ENCODE results near the gene PLEKHA6.
"Not testable (repeated sequence)": the region's sequence is repeated elsewhere in the genome, so short reads cannot be mapped to it uniquely, and the experiment has no call there.

The PLEKHA6 gene

GRCh38 chr1:204257446-204257845 is 102.3 kb downstream of the PLEKHA6 start:
- Histone ChIP-seq H3K27ac (no peak overlapping the region), H3K4me3 (no peak overlapping the region)

- Histone ChIP-seq H3K27ac (no peak overlapping the region), H3K4me3 (no peak overlapping the region)
Observed at GRCh38 chr1:204256531-204256930, 103.2 kb downstream of the PLEKHA6 start.

GRCh38 chr1:204255966-204256365 is 103.8 kb downstream of the PLEKHA6 start:
- Histone ChIP-seq H3K4me3 (no peak overlapping the region), H3K27ac (peak overlapping the region in 1 of 21 experiments; percentile 3)

GRCh38 chr1:204255225-204255624 is 104.5 kb downstream of the PLEKHA6 start:
- Histone ChIP-seq H3K4me3 (no peak overlapping the region), H3K27ac (no peak overlapping the region)

- no peak overlapping the region for H3K27ac ChIP-seq
- no peak overlapping the region for H3K4me3 ChIP-seq
Observed at GRCh38 chr1:204254031-204254661, 105.6 kb downstream of the PLEKHA6 start.

- no peak overlapping the region for H3K27ac ChIP-seq
- H3K4me3 ChIP-seq, result no peak overlapping the region
Observed at GRCh38 chr1:204251926-204252689, 107.6 kb downstream of the PLEKHA6 start.

GRCh38 chr1:204251286-204251685 is 108.4 kb downstream of the PLEKHA6 start:
- no peak overlapping the region for H3K4me3 ChIP-seq
- H3K27ac ChIP-seq, result no peak overlapping the region

GRCh38 chr1:204250428-204251030 is 109.2 kb downstream of the PLEKHA6 start:
- no peak overlapping the region for H3K4me3 ChIP-seq
- no peak overlapping the region for H3K27ac ChIP-seq

GRCh38 chr1:204249736-204250427 is 109.8 kb downstream of the PLEKHA6 start:
- H3K4me3 ChIP-seq, result no peak overlapping the region
- H3K27ac ChIP-seq, result no peak overlapping the region

GRCh38 chr1:204248954-204249353 is 110.8 kb downstream of the PLEKHA6 start:
- no peak overlapping the region for H3K27ac ChIP-seq

GRCh38 chr1:204246876-204247275 is 112.9 kb downstream of the PLEKHA6 start:
- H3K27ac ChIP-seq, result no peak overlapping the region

More at GRCh38 chr1:204248954-204249353, 110.8 kb downstream of the PLEKHA6 start:
- no peak overlapping the region for H3K4me3 ChIP-seq

GRCh38 chr1:204242920-204243319 is 116.8 kb downstream of the PLEKHA6 start:
- no peak overlapping the region for H3K4me3 ChIP-seq
- no peak overlapping the region for H3K27ac ChIP-seq

More at GRCh38 chr1:204246876-204247275, 112.9 kb downstream of the PLEKHA6 start:
- no peak overlapping the region for H3K4me3 ChIP-seq

- Histone ChIP-seq H3K4me3 (no peak overlapping the region), H3K27ac (no peak overlapping the region)
Observed at GRCh38 chr1:204241914-204242313, 117.8 kb downstream of the PLEKHA6 start.

- H3K27ac ChIP-seq, result no peak overlapping the region
- no peak overlapping the region for H3K4me3 ChIP-seq
Observed at GRCh38 chr1:204241050-204241449, 118.7 kb downstream of the PLEKHA6 start.

GRCh38 chr1:204240233-204240632 is 119.5 kb downstream of the PLEKHA6 start:
- Histone ChIP-seq H3K4me3 (no peak overlapping the region), H3K27ac (no peak overlapping the region)

- not testable (repeated sequence) for H3K4me3 ChIP-seq, H3K27ac ChIP-seq
Observed at GRCh38 chr1:204239401-204239800, 120.3 kb downstream of the PLEKHA6 start.

- not testable (repeated sequence) for H3K27ac ChIP-seq, H3K4me3 ChIP-seq
Observed at GRCh38 chr1:204238520-204238919, 121.2 kb downstream of the PLEKHA6 start.

- H3K27ac ChIP-seq, H3K4me3 ChIP-seq: not testable (repeated sequence)
Observed at GRCh38 chr1:204237515-204237914, 122.2 kb downstream of the PLEKHA6 start.

GRCh38 chr1:204232526-204232925 is 127.2 kb downstream of the PLEKHA6 start:
- no peak overlapping the region for H3K4me3 ChIP-seq
- H3K27ac ChIP-seq, result peak overlapping the region in 1 of 21 experiments; percentile 6

GRCh38 chr1:204230211-204230610 is 129.5 kb downstream of the PLEKHA6 start:
- Histone ChIP-seq H3K4me3 (no peak overlapping the region), H3K27ac (no peak overlapping the region)

All from skin epidermis (tissue), 12 donors.